SU-DHL-6 (cell line): ENCODE measurements around the gene EEF1A2.

Source experiments
- H2AFZ ChIP-seq: fragments of 200-600 bp; sonication (generic); 2 replicates; pipeline ENCODE4 v1.6.1; 2014; ENCODE audit warnings: low read depth, mild to moderate bottlenecking, moderate library complexity, mixed read lengths, antibody characterized with exemption, low read length; ENCODE audit not compliant: severe bottlenecking
- H3F3A ChIP-seq: fragments of 200-600 bp; shearing (Covaris generic); 2 replicates; pipeline ENCODE4 v1.6.0; 2016; ENCODE audit warnings: antibody characterized with exemption, mild to moderate bottlenecking; ENCODE audit not compliant: insufficient read depth
- H3K27ac ChIP-seq: fragments of 200-600 bp; sonication (generic); 2 replicates; pipeline ENCODE4 v1.5.1; 2016; ENCODE audit warnings: low read depth, mild to moderate bottlenecking, low read length, moderate library complexity, mixed read lengths
- H3K27me3 ChIP-seq: fragments of 200-600 bp; sonication (generic), shearing (Covaris generic); 2 replicates; pipeline ENCODE4 v1.6.0; 2014; ENCODE audit warnings: mild to moderate bottlenecking, low read length
- H3K36me3 ChIP-seq: fragments of 200-600 bp; sonication (generic); 2 replicates; pipeline ENCODE4 v1.6.1; 2014; ENCODE audit warnings: mild to moderate bottlenecking, low read length, mixed read lengths
- H3K4me2 ChIP-seq: fragments of 300-600, 200-600 bp; shearing (Covaris generic), sonication (generic); 2 replicates; pipeline ENCODE4 v1.6.0; 2014; ENCODE audit warnings: low read length, low read depth, mild to moderate bottlenecking; ENCODE audit not compliant: poor library complexity, severe bottlenecking
- H3K4me3 ChIP-seq: fragments of 200-600 bp; sonication (generic); 2 replicates; pipeline ENCODE4 v1.5.1; 2014; ENCODE audit warnings: antibody characterized with exemption, low read length, mild to moderate bottlenecking, mixed read lengths; ENCODE audit not compliant: insufficient read depth, poor library complexity, severe bottlenecking
- H3K79me2 ChIP-seq: fragments of 200-600 bp; sonication (generic); 2 replicates; pipeline ENCODE4 v1.6.1; 2014; ENCODE audit warnings: mild to moderate bottlenecking, low read length, moderate library complexity; ENCODE audit not compliant: insufficient read depth
- H3K9ac ChIP-seq: fragments of 200-600 bp; sonication (generic); 2 replicates; pipeline ENCODE4 v1.7.0; 2014; ENCODE audit warnings: mild to moderate bottlenecking, low read length
- H3K9me2 ChIP-seq: fragments of 200-600 bp; sonication (generic); replicated peaks from 2 replicates; pipeline ENCODE4 v1.6.1; 2014; ENCODE audit warnings: low read length; ENCODE audit not compliant: insufficient read depth
- H3K9me3 ChIP-seq: fragments of 200-600 bp; sonication (generic); 2 replicates; pipeline ENCODE4 v1.6.1; 2014; ENCODE audit warnings: low read length, mixed read lengths; ENCODE audit not compliant: insufficient read depth
- H4K20me1 ChIP-seq: fragments of 200-600 bp; sonication (generic); 2 replicates; pipeline ENCODE4 v1.6.1; 2014; ENCODE audit warnings: low read depth, mild to moderate bottlenecking, antibody characterized with exemption, low read length, moderate library complexity, mixed read lengths
- CTCF ChIP-seq: fragments of 200-600 bp; sonication (generic); IDR thresholded peaks from one replicate; pipeline ENCODE4 v1.5.1; 2017; ENCODE audit warnings: antibody characterized with exemption, mild to moderate bottlenecking, low read length, moderate library complexity; ENCODE audit not compliant: insufficient read depth, poor library complexity, severe bottlenecking
- EZH2phosphoT487 ChIP-seq: fragments of 200-600 bp; sonication (generic), shearing (Covaris generic); conservative IDR thresholded peaks from 2 replicates; pipeline ENCODE4 v1.6.1; 2018; ENCODE audit warnings: mild to moderate bottlenecking, antibody characterized with exemption, low read length, moderate library complexity, mixed read lengths

EEF1A2 gene

DNA sequence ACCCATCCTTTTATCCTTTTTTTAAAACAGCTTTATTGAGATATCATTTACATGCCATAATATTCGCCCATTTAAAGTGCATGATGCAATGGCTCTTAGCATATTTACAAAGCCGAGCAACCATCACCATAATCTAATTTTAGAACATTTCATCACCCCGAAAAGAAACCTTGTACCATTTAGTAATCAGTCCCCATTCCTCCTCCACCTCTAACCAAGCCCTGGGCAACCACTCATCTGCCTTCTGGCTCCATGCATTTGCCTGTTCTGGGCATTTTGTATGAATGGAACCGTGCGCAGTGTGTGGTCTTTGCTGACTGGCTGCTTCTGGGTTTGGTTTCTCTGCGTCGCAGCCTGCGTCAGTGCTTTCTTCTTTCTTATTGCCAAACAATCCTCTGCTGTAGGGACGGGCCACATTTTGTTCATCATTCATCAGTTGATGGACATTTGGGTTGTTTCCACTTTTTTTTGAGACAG, 10.2 kb upstream of the EEF1A2 start:
- no peaks in the 10 kb centered on the region for H3K9me2 ChIP-seq
- H3K9ac ChIP-seq = no peak overlapping the region
- no peak overlapping the region for H3K4me2 ChIP-seq
- no peaks in the 10 kb centered on the region for H3K36me3 ChIP-seq
- no peaks in the 10 kb centered on the region for H3F3A ChIP-seq
- H3K4me3 ChIP-seq = no peak overlapping the region
- H3K79me2 ChIP-seq = no peaks in the 10 kb centered on the region
- TF ChIP-seq EZH2phosphoT487 (no peak), CTCF (no peak)
- H3K27ac ChIP-seq = no peak overlapping the region
- no peaks in the 10 kb centered on the region for H4K20me1 ChIP-seq
- H3K9me3 ChIP-seq = no peaks in the 10 kb centered on the region
- H3K27me3 ChIP-seq = no peaks in the 10 kb centered on the region
- no peak overlapping the region for H2AFZ ChIP-seq

GRCh38 chr20:63508072-63508768, 9.3 kb upstream of the EEF1A2 start:
- TF ChIP-seq CTCF (no peak), EZH2phosphoT487 (no peak)
- H3K4me2 ChIP-seq = no peak overlapping the region

GRCh38 chr20:63507083-63507743, 8.3 kb upstream of the EEF1A2 start:
- H4K20me1 ChIP-seq = no peaks in the 10 kb centered on the region
- no peaks in the 10 kb centered on the region for H3K9me2 ChIP-seq
- no peak overlapping the region for H3K27ac ChIP-seq
- H3F3A ChIP-seq = no peaks in the 10 kb centered on the region
- no peak overlapping the region for H3K9ac ChIP-seq
- H3K27me3 ChIP-seq = no peaks in the 10 kb centered on the region
- H3K79me2 ChIP-seq = no peaks in the 10 kb centered on the region
- no peak overlapping the region for H3K4me2 ChIP-seq
- no peaks in the 10 kb centered on the region for H3K36me3 ChIP-seq
- H2AFZ ChIP-seq = no peak overlapping the region
- H3K4me3 ChIP-seq = no peak overlapping the region
- H3K9me3 ChIP-seq = no peaks in the 10 kb centered on the region
- TF ChIP-seq CTCF (no peak), EZH2phosphoT487 (no peak)

More at GRCh38 chr20:63508072-63508768, 9.3 kb upstream of the EEF1A2 start:
- H3K9me3 ChIP-seq = no peaks in the 10 kb centered on the region
- H3K36me3 ChIP-seq = no peaks in the 10 kb centered on the region
- H3K79me2 ChIP-seq = no peaks in the 10 kb centered on the region
- H2AFZ ChIP-seq = no peak overlapping the region
- H3K27me3 ChIP-seq = no peaks in the 10 kb centered on the region
- H3K9ac ChIP-seq = no peak overlapping the region
- no peaks in the 10 kb centered on the region for H4K20me1 ChIP-seq
- no peaks in the 10 kb centered on the region for H3K9me2 ChIP-seq
- H3K27ac ChIP-seq = no peak overlapping the region
- no peak overlapping the region for H3K4me3 ChIP-seq
- no peaks in the 10 kb centered on the region for H3F3A ChIP-seq
